NCI-H2227 (cell line): ENCODE data around the gene RBM34.
"Not testable (repeated sequence)": the region's sequence is repeated elsewhere in the genome, so short reads cannot be mapped to it uniquely, and the experiment has no call there.

Experiments
- DNase-seq: peaks from one replicate; lab custom pipeline; 2025; ENCODE audit not compliant: unreplicated experiment; lab: John Stamatoyannopoulos, UW

RBM34 gene, protein sequence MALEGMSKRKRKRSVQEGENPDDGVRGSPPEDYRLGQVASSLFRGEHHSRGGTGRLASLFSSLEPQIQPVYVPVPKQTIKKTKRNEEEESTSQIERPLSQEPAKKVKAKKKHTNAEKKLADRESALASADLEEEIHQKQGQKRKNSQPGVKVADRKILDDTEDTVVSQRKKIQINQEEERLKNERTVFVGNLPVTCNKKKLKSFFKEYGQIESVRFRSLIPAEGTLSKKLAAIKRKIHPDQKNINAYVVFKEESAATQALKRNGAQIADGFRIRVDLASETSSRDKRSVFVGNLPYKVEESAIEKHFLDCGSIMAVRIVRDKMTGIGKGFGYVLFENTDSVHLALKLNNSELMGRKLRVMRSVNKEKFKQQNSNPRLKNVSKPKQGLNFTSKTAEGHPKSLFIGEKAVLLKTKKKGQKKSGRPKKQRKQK

GRCh38 chr1:235160957-235161684 lies at the start of gene RBM34:
RBM34 (minus strand) TSS chr1:235161250; CDS start chr1:235161226, 24 bp downstream.
- peak; percentile 96 for DNase-seq

DNA sequence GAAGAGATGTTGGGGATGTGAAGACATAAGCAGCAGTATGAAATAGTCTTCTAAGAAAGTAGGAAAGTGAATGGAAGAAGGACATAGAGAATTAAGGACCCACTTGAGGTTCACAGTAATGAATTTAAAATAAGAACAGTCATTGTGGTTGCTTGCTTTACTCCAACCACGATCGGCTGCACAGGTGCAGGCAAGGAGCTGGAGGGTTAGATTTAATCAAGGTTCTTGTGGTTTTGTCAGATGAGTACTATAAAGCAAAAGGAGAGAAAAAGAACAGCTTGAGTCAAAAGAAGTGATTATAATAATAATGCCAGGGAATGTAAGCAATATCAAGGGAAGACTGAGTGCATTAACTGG lies 46.1 kb upstream of the RBM34 start:
- no peak for DNase-seq

DNA sequence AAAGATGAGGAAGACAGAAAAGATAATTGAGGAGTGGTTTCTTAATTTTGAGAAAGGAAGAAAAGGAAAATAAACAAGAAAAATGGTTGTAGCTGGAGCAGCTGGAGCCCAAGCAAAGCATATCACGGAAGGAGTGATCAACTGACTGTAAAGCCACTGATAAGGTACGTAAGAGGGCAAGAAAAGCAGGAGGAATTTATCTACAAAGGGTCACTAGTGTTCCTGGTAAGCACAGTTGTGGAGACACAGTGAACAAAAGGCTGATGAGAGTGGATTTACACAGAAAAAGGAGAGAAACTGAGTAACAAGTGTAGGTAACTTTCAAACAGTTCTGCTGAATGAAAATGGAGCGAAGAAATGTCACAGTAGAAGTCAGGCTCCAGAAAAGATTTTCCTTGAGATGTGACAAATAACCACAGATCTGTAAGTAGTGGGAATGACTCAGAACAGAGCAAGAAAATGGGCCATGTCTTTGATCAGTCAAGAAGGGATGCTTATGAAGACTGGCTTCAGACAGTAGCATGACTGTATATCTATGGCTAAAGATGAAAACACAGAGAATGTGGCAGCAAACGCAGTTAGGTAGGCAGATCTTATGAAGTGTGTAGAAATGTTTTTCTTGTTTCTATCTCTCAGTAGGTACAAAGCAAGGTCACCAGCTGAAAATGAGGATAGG lies 45.6 kb upstream of the RBM34 start:
- DNase-seq, result no peak

- DNase-seq, result no peak
Measured at GRCh38 chr1:235205687-235206086, 44.6 kb upstream of the RBM34 start.

DNA sequence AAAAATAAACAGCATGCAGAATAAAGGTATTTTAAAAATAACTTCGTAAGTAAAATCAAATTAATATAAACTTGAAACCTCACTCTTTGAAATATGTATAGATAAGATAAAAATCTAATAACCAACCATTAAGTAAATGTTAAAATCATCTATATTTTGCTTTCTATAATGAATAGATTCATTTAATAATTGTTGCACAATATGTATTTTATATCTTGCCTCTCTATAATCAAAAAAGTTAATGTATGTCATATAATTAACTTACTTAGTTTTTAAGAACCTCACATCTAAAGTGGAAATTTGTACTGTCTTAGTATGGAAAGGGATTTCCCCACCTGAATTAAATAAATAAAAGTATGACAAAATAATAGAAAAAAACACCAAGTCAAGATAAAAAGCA lies 42.4 kb upstream of the RBM34 start:
- DNase-seq, result no peak

DNA sequence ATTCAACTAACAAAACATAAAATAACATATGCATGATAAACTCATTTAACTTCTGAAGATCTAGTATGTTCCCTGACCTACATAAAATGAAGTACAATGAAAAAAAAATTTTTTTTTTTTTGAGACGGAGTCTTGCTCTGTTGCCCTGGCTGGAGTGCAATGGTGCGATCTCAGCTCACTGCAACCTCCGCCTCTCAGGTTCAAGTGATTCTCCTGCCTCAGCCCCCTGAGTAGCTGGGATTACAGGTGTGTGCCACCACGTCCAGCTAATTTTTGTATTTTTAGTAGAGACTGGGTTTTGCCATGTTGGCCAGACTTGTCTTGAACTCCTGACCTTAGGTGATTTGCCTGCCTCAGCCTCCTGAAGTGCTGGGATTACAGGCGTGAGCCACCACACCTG lies 41.4 kb upstream of the RBM34 start:
- not testable (repeated sequence) for DNase-seq

GRCh38 chr1:235199441-235199840 lies 38.4 kb upstream of the RBM34 start:
- peak; percentile 20 for DNase-seq

GRCh38 chr1:235190431-235190830 lies 29.4 kb upstream of the RBM34 start:
- DNase-seq, result no peak

DNA sequence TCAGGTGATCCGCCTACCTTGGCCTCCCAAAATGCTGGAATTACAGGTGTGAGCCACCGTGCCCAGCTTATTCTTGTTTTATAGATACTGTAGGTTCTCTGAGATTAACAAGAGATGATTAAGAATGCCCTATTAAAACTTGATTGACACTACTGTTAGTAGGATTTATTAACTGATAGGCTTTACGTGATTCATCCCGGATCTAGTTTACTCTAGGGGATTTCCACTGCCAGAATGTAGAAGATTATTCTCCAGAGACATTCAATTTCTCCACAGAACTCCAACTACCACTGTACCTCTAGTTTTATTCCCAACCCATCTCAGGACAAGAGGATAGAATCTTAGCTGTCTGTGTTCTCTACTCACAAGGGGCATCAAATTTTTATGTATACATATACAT lies 26.3 kb upstream of the RBM34 start:
- no peak for DNase-seq

- no peak for DNase-seq
Measured at GRCh38 chr1:235181561-235182245, 20.7 kb upstream of the RBM34 start.

DNA sequence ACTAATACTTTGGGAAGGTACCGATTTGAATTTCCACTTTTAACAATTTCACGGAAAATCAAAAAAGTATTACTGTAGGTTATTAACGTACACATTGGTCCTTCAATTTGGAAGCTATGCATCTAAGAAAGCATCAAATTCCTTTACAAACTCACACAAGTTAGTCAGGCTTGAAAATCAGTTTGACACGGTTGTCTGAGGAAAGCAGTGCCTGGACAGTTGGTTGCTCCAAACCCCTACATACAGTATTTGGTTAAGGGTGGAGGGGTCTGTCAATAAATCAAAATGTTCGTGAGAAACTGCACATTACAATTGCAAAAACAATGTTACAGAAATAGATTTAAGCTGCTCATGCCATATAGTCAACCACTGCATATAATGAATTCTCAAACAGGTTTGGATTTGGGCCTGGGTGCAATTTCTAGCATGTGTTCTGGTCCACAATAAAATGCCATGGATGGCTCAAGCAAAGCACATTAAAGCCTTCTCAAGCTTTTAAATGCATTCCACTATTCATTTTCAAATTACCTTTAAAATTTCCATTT lies 19.9 kb upstream of the RBM34 start:
- no peak for DNase-seq

DNA sequence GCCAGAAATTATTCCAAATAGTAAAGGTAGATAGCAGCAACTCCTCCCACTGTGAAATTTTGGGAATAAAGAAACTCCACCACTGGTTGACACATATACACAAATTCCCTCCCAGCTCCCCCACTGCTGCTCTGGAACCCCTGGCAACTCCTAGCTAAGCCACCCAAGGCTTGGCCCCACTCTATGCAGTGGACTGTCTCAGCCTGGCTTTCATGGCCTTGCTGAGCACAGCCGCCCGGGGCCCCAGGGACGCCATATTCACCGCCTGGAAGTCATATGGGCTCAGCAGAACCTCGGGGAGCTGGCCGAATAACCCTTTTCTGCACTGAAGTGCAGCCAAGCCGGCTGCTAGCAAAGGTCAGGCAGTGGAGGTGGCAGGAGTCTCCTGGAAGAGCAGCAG lies 15.4 kb upstream of the RBM34 start:
- DNase-seq, result no peak

GRCh38 chr1:235169986-235170385 lies 8.9 kb upstream of the RBM34 start:
- no peak for DNase-seq

DNA sequence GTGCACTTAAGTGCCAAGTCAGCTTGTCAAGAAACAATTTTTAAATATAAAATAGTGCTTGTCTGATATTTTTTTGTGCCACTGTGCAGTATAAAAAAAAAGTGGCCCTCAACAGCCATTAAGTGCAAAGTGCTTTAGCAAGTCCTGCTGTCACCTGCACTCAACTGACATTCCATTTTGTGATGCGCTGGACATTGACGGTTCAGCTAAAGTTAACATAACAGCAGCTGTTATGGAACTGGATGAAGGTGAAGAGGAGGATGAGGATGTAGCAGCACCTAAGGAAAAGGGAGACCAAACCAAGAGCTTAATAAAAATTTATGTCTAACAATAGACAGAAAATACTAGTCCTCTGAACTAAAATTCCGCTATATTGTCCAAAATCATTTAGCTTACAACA lies 7.3 kb upstream of the RBM34 start:
- no peak for DNase-seq

- peak; percentile 37 for DNase-seq
Measured at GRCh38 chr1:235161685-235162327, 756 bp upstream of the RBM34 start.

GRCh38 chr1:235160383-235160956 lies 580 bp downstream of the RBM34 start:
- DNase-seq, result peak; percentile 68

GRCh38 chr1:235159930-235160329 lies 1.1 kb downstream of the RBM34 start:
- DNase-seq, result peak; percentile 33

DNA sequence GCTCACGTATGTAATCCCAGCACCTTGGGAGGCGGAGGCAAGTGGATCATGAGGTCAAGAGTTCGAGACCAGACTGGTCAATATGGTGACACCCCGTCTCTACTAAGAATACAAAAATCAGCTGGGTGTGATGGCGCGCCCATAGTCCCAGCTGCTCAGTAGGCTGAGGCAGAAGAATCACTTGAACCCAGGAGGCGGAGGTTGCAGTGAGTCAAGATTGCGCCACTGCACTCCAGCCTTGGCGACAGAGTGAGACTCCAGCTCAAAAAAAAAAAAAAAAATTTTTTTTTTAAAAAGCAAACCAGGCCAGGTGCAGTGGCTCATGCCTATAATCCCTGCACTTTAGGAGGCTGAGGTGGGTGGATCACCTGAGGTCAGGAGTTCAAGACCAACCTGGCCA lies 1.8 kb downstream of the RBM34 start:
- DNase-seq, result not testable (repeated sequence)

DNA sequence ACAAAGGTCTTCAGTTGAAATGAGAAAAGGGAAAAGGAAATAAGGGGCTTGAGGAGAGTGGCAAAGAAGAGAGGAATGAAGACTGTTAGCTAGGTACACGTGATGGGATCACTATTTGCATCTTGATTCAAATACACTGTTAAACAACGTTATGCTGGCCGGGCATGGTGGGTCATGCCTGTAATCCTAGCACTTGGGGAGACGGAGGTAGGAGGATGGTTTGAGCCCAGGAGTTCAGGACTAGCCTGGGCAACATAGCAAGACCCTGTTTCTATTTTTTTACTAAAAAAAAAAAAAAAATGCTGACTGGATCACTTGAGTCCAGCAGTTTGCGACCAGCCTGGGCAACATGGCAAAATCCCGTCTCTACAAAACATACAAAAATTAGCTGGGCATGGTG lies 2.4 kb downstream of the RBM34 start:
- no peak for DNase-seq

DNA sequence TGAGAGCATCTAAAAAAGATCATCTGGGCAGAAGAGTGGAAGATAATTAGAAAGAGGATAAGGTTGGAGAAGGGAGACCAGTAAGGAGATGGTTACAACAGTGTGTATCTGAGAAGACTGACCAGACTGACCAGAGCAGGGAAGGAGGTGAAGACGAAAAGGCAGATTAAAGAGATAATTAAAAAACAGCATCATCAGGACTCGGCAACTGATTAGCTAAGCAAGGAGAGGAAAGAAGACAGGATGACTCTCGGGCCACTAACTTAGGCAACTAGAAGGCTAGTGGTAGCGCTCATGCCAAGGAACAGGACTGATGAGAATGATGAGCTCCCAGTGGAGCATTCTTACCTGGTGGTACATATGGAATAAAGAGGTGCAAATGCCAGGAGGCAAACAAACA lies 3.9 kb downstream of the RBM34 start:
- DNase-seq, result no peak
